WTC11 (cell line): ENCODE measurements around the gene CRPPA. TPM values are rescaled to one million over a fixed set of nuclear protein-coding genes. Genes with fewer than 3 reads are reported as not detected.

ENCODE experiments used
- ATAC-seq: fragments of 200-7000 bp; cut with Tn5 transposase; 2 replicates; pipeline ENCODE4 v1.10.0; 2021; ENCODE audit warnings: mild to moderate bottlenecking, moderate library complexity
- CTCF ChIA-PET: fragments of 300-600 bp; sonication (Branson Sonifier 250); formaldehyde crosslinking; loops from one replicate; lab custom pipeline; 2021; ENCODE audit warnings: antibody characterized with exemption; lab: Charles Lee
- POLR2A ChIA-PET: fragments of 350-600 bp; sonication (Branson Sonifier 250); formaldehyde crosslinking; loops from one replicate; lab custom pipeline; 2021; ENCODE audit warnings: antibody characterized with exemption; lab: Charles Lee
- DNase-seq: peaks from one replicate; pipeline ENCODE4 v3.0.0; 2021; ENCODE audit warnings: low spot score
- H3K27ac Mint-ChIP-seq: 2 replicates; pipeline ENCODE4 v1.8.0; 2021; ENCODE audit warnings: mixed read lengths
- H3K27me3 Mint-ChIP-seq: 2 replicates; pipeline ENCODE4 v1.8.0; 2021; ENCODE audit warnings: low read depth, mild to moderate bottlenecking, moderate library complexity, mixed read lengths
- H3K36me3 Mint-ChIP-seq: 2 replicates; pipeline ENCODE4 v1.8.0; 2021; ENCODE audit warnings: mixed read lengths
- H3K4me1 Mint-ChIP-seq: 2 replicates; pipeline ENCODE4 v1.8.0; 2022; ENCODE audit warnings: mixed read lengths
- H3K4me3 Mint-ChIP-seq: 2 replicates; pipeline ENCODE4 v1.8.0; 2021; ENCODE audit warnings: mild to moderate bottlenecking, moderate library complexity, mixed read lengths
- H3K9me3 Mint-ChIP-seq: 2 replicates; pipeline ENCODE4 v1.8.0; 2021; ENCODE audit warnings: mixed read lengths
- CREB1 ChIP-seq: sonication (generic); formaldehyde crosslinking; IDR thresholded peaks from 2 replicates; pipeline ENCODE4 v1.8.0; 2023; ENCODE audit warnings: mild to moderate bottlenecking, missing genetic modification reagents
- CREM ChIP-seq: sonication (generic); formaldehyde crosslinking; IDR thresholded peaks from 2 replicates; pipeline ENCODE4 v1.8.1; 2022; ENCODE audit warnings: mild to moderate bottlenecking, missing genetic modification reagents, moderate library complexity
- ETV6 ChIP-seq: sonication (generic); formaldehyde crosslinking; IDR thresholded peaks from 2 replicates; pipeline ENCODE4 v1.8.1; 2022; ENCODE audit warnings: mild to moderate bottlenecking, missing genetic modification reagents
- KAT7 ChIP-seq: sonication (generic); formaldehyde crosslinking; IDR thresholded peaks from 2 replicates; pipeline ENCODE4 v1.8.1; 2023; ENCODE audit warnings: missing genetic modification reagents, mild to moderate bottlenecking, borderline replicate concordance
- RELA ChIP-seq: sonication (generic); formaldehyde crosslinking; IDR thresholded peaks from 2 replicates; pipeline ENCODE4 v1.8.1; 2022; ENCODE audit warnings: missing genetic modification reagents, mild to moderate bottlenecking, borderline replicate concordance
- SMAD3 ChIP-seq: sonication (generic); formaldehyde crosslinking; IDR thresholded peaks from 2 replicates; pipeline ENCODE4 v1.8.0; 2022; ENCODE audit warnings: missing genetic modification reagents, mild to moderate bottlenecking, borderline replicate concordance
- ZNF232 ChIP-seq: sonication (generic); formaldehyde crosslinking; IDR thresholded peaks from 2 replicates; pipeline ENCODE4 v1.8.0; 2022; ENCODE audit warnings: mild to moderate bottlenecking, missing genetic modification reagents
- ZNF671 ChIP-seq: fragments of 250-450 bp; sonication (Bioruptor Pico); IDR thresholded peaks from 2 replicates; pipeline ENCODE4 v1.8.0; 2021; ENCODE audit warnings: mild to moderate bottlenecking
- total RNA-seq: library from RNA; stranded (reverse); gene quantifications from 3 replicates; pipeline ENCODE4 v1.2.3, GENCODE V29; 2021
- TF ChIP-seq, protein P1 (sequence below): fragments of 250-450 bp; sonication (Bioruptor Pico); IDR thresholded peaks from 2 replicates; pipeline ENCODE4 v1.9.0; 2021; ENCODE audit warnings: mild to moderate bottlenecking
- TF ChIP-seq, protein P2 (sequence below): sonication (generic); formaldehyde crosslinking; IDR thresholded peaks from 2 replicates; pipeline ENCODE4 v1.8.0; 2022; ENCODE audit warnings: mild to moderate bottlenecking, missing genetic modification reagents
- TF ChIP-seq, protein P3 (sequence below): sonication (generic); formaldehyde crosslinking; IDR thresholded peaks from 2 replicates; pipeline ENCODE4 v1.8.1; 2022; ENCODE audit warnings: low read depth, missing genetic modification reagents, borderline replicate concordance
- TF ChIP-seq, protein P4 (sequence below): sonication (generic); formaldehyde crosslinking; IDR thresholded peaks from 2 replicates; pipeline ENCODE4 v1.8.1; 2023; ENCODE audit warnings: mild to moderate bottlenecking, missing genetic modification reagents, moderate library complexity
- TF ChIP-seq, protein P5 (sequence below): fragments of 250-450 bp; sonication (Bioruptor Pico); IDR thresholded peaks from 2 replicates; pipeline ENCODE4 v1.8.0; 2021; ENCODE audit warnings: mild to moderate bottlenecking

Gene CRPPA
- total RNA-seq, 1 experiment from 2014 or later, result 0.87 TPM

DNA sequence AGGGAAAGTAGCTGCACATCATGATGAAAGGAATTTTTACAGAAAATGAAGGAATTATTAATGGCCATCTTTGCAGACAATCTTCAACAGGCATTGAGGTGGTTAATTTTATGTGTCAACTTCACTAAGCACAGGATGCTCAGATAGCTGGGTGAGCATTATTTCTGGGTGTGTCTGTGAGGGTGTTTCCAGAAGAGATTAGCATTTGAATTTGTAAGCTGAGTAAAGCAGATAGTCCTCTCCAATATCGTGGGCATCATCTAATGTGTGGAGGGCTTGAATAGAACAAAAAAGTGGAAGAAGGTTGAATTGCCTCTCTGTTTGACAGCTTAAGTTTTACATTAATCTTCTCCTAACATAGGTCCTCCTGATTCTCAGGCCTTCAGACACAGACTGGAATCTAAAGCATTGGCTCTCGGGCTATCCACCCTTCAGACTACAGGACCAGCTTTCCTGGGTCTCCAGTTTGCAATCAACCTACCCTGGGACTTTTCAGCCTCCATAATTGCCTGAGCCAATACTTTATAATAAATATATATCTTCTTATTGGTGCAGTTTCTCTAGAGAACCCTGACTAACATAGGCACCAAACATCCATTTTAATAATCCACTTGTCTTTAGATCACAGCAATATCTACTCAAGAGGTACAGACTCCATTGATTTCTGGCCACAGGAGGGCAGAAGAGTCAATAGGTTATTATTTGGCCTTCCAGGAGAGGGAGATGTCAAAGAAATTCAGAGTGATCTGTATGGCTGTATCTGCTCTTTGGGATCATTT, 10.5 kb upstream of the CRPPA start:
- CTCF ChIA-PET, result interaction anchor here (0.8 to 7.6 kb wide), 2 partner anchors 11 to 133 kb away, joined by 5 to 57 read pairs; partner anchors contain the start of gene CRPPA
- POLR2A ChIA-PET, result interaction anchor here (0.9 kb wide), 1 partner anchor 131 kb away, joined by 3 read pairs; no protein-coding TSS in a partner anchor

DNA sequence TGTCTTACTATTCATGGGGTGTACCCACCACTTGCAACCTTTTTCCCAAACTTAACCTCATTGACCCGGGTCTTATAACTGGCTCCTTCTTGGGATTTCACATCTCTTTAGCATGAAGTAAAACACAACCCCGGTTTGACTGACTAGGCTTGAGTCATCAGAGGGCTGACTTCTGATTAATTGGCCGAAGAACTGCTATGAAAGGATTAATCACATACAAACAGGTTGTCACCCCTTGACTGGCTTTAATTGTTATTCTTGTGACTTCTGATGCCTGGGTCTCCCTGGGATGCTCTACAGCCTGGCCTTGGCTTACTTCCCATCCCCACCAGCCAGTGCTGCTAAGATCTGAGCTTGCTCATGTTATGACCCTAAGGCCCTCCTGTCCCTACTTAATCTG, 8.8 kb upstream of the CRPPA start:
- H3K4me1 Mint-ChIP-seq, result no peaks in the 10 kb centered on the region
- H3K9me3 Mint-ChIP-seq, result no peaks in the 10 kb centered on the region
- no peak for DNase-seq
- no peak overlapping the region; the same call in 1 of the 2 replicates for H3K27ac Mint-ChIP-seq
- ChIA-PET CTCF (interaction anchor here (7.6 kb wide), 1 partner anchor 135 kb away, joined by 57 read pairs; no protein-coding TSS in a partner anchor), POLR2A (no interaction called here)
- ATAC-seq, result no peak
- no peaks in the 10 kb centered on the region; the same call in 1 of the 2 replicates for H3K27me3 Mint-ChIP-seq
- no peaks in the 10 kb centered on the region for H3K36me3 Mint-ChIP-seq
- H3K4me3 Mint-ChIP-seq, result no peak overlapping the region
- no peak for TF ChIP-seq CREM
- TF ChIP-seq, protein P1, sequence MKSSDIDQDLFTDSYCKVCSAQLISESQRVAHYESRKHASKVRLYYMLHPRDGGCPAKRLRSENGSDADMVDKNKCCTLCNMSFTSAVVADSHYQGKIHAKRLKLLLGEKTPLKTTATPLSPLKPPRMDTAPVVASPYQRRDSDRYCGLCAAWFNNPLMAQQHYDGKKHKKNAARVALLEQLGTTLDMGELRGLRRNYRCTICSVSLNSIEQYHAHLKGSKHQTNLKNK (CRISPR knock-in tag), result no peak

More for the DNA sequence above, 10.5 kb upstream of the CRPPA start:
- no peak for TF ChIP-seq ZNF232 (CRISPR knock-in tag)
- TF ChIP-seq, protein P2, sequence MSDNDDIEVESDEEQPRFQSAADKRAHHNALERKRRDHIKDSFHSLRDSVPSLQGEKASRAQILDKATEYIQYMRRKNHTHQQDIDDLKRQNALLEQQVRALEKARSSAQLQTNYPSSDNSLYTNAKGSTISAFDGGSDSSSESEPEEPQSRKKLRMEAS (CRISPR knock-in tag), result no peak
- no peak for TF ChIP-seq KAT7 (CRISPR knock-in tag)
- no peak for TF ChIP-seq SMAD3 (CRISPR knock-in tag)
- TF ChIP-seq, protein P3, sequence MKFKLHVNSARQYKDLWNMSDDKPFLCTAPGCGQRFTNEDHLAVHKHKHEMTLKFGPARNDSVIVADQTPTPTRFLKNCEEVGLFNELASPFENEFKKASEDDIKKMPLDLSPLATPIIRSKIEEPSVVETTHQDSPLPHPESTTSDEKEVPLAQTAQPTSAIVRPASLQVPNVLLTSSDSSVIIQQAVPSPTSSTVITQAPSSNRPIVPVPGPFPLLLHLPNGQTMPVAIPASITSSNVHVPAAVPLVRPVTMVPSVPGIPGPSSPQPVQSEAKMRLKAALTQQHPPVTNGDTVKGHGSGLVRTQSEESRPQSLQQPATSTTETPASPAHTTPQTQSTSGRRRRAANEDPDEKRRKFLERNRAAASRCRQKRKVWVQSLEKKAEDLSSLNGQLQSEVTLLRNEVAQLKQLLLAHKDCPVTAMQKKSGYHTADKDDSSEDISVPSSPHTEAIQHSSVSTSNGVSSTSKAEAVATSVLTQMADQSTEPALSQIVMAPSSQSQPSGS (CRISPR knock-in tag), result no peak
- TF ChIP-seq ZNF671, result no peak
- TF ChIP-seq, all 79 proteins: peak for 0
- DNase-seq (no peak), ATAC-seq (peak; percentile 92)
- H3K9me3 Mint-ChIP-seq, result no peaks in the 10 kb centered on the region
- H3K27me3 Mint-ChIP-seq, result no peaks in the 10 kb centered on the region
- H3K27ac Mint-ChIP-seq, result no peak overlapping the region
- no peak overlapping the region for H3K4me3 Mint-ChIP-seq
- no peaks in the 10 kb centered on the region for H3K4me1 Mint-ChIP-seq
- no peaks in the 10 kb centered on the region for H3K36me3 Mint-ChIP-seq

DNA sequence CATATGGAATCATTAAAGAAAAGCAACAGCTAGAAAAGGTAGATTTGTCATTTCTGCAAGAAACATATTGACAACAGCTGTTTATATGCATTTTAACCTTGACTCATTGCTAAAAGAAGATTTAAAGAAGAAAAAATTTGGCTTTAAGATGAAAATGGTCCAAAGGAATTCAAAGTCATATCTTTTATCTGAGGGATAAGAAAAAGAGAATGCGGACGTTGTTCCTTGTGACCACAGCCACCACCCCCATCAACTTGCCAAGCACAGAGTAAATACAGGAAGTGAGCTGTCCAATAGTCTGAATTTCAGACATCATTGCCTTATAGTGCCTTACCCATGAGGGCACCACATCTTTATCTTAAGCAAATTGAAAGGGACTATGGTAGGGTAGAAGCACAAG, 7.3 kb upstream of the CRPPA start:
- Mint-ChIP-seq H3K27me3 (no peaks in the 10 kb centered on the region; the same call in 1 of the 2 replicates), H3K9me3 (no peaks in the 10 kb centered on the region), H3K4me1 (no peaks in the 10 kb centered on the region), H3K36me3 (no peaks in the 10 kb centered on the region), H3K4me3 (no peak overlapping the region), H3K27ac (no peak overlapping the region)
- POLR2A ChIA-PET, result no interaction called here
- DNase-seq, result no peak
- CTCF ChIA-PET, result no interaction called here
- no peak for TF ChIP-seq ZNF232 (CRISPR knock-in tag)
- TF ChIP-seq, protein P4, sequence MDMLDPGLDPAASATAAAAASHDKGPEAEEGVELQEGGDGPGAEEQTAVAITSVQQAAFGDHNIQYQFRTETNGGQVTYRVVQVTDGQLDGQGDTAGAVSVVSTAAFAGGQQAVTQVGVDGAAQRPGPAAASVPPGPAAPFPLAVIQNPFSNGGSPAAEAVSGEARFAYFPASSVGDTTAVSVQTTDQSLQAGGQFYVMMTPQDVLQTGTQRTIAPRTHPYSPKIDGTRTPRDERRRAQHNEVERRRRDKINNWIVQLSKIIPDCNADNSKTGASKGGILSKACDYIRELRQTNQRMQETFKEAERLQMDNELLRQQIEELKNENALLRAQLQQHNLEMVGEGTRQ (CRISPR knock-in tag), result no peak
- no peak for TF ChIP-seq ETV6 (CRISPR knock-in tag)
- TF ChIP-seq, protein P5, sequence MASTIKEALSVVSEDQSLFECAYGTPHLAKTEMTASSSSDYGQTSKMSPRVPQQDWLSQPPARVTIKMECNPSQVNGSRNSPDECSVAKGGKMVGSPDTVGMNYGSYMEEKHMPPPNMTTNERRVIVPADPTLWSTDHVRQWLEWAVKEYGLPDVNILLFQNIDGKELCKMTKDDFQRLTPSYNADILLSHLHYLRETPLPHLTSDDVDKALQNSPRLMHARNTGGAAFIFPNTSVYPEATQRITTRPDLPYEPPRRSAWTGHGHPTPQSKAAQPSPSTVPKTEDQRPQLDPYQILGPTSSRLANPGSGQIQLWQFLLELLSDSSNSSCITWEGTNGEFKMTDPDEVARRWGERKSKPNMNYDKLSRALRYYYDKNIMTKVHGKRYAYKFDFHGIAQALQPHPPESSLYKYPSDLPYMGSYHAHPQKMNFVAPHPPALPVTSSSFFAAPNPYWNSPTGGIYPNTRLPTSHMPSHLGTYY (CRISPR knock-in tag), result no peak
- ATAC-seq, result no peak

DNA sequence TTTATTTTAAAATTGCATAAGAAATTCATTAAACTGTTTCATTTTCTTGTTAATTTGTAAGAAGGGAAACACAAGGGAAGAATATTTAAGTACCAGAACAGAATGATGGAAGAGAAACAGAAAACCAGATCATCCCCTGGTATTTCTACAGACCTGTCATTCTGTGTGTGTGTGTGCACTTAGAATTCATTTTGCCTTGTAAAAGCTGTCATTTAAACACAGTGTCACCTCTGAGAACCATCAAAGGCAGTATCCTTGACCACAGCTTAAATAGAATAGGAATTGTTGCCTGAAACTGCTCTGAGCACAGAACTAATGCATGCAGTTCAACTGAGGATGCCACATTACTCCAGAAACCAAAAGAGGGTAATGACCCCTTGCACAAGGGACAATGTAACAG, 6.8 kb upstream of the CRPPA start:
- CTCF ChIA-PET, result no interaction called here

More for the DNA sequence above, 6.8 kb upstream of the CRPPA start:
- Mint-ChIP-seq H3K9me3 (no peaks in the 10 kb centered on the region), H3K36me3 (no peaks in the 10 kb centered on the region), H3K27ac (no peak overlapping the region), H3K4me1 (no peaks in the 10 kb centered on the region), H3K27me3 (no peaks in the 10 kb centered on the region; the same call in 1 of the 2 replicates), H3K4me3 (no peak overlapping the region)
- TF ChIP-seq CREB1 (no peak), RELA (CRISPR knock-in tag) (no peak)
- POLR2A ChIA-PET, result no interaction called here
- no peak for DNase-seq
- ATAC-seq, result no peak
